GM19099 (cell line): Measurements from ENCODE around the gene NECTIN3.

Experiments
- POLR2A ChIP-seq: IDR thresholded peaks from 3 replicates; pipeline ENCODE4 v1.6.1; 2011; ENCODE audit warnings: low read depth; ENCODE audit not compliant: insufficient read length; ENCODE audit errors: extremely low read depth

The NECTIN3 gene

GRCh38 chr3:111151438-111151837 is 79.8 kb downstream of the NECTIN3 start:
- no peak for TF ChIP-seq POLR2A

- TF ChIP-seq POLR2A: no peak
Measured at GRCh38 chr3:111152496-111152895, 80.9 kb downstream of the NECTIN3 start.

GRCh38 chr3:111156517-111156916 is 84.9 kb downstream of the NECTIN3 start:
- no peak for TF ChIP-seq POLR2A

GRCh38 chr3:111159391-111159790 is 87.8 kb downstream of the NECTIN3 start:
- no peak for TF ChIP-seq POLR2A

GRCh38 chr3:111164621-111165020 is 93.0 kb downstream of the NECTIN3 start:
- TF ChIP-seq POLR2A: no peak

- TF ChIP-seq POLR2A: no peak
Measured at GRCh38 chr3:111165411-111165810, 93.8 kb downstream of the NECTIN3 start.

GRCh38 chr3:111173328-111173900 is 101.8 kb downstream of the NECTIN3 start:
- no peak for TF ChIP-seq POLR2A

GRCh38 chr3:111173906-111174305 is 102.3 kb downstream of the NECTIN3 start:
- no peak for TF ChIP-seq POLR2A

GRCh38 chr3:111190518-111190917 is 118.9 kb downstream of the NECTIN3 start:
- TF ChIP-seq POLR2A: no peak

GRCh38 chr3:111193472-111193871 is 121.9 kb downstream of the NECTIN3 start:
- no peak for TF ChIP-seq POLR2A

- TF ChIP-seq POLR2A: no peak
Measured at GRCh38 chr3:111194048-111194447, 122.4 kb downstream of the NECTIN3 start.

GRCh38 chr3:111197485-111197884 is 125.9 kb downstream of the NECTIN3 start:
- no peak for TF ChIP-seq POLR2A

- no peak for TF ChIP-seq POLR2A
Measured at GRCh38 chr3:111200027-111200426, 128.4 kb downstream of the NECTIN3 start.

GRCh38 chr3:111210003-111210711 is 138.5 kb downstream of the NECTIN3 start:
- no peak for TF ChIP-seq POLR2A

- TF ChIP-seq POLR2A: no peak
Measured at GRCh38 chr3:111210866-111211564, 139.4 kb downstream of the NECTIN3 start.

- no peak for TF ChIP-seq POLR2A
Measured at GRCh38 chr3:111212511-111212910, 140.9 kb downstream of the NECTIN3 start.
